HUES6 (cell line): ENCODE measurements around the gene GLDN.

ENCODE experiments used
- H3K27ac ChIP-seq: 2 replicates; pipeline ENCODE4 v1.7.0; 2013; ENCODE audit warnings: low read depth, mild to moderate bottlenecking, low read length, inconsistent platforms
- H3K27me3 ChIP-seq: 2 replicates; pipeline ENCODE4 v1.6.1; 2013; ENCODE audit warnings: low read length; ENCODE audit not compliant: control insufficient read depth, insufficient read depth
- H3K36me3 ChIP-seq: 2 replicates; pipeline ENCODE4 v1.6.1; 2013; ENCODE audit warnings: low read length; ENCODE audit not compliant: control insufficient read depth, insufficient read depth
- H3K4me1 ChIP-seq: 2 replicates; pipeline ENCODE4 v1.6.1; 2013; ENCODE audit warnings: low read length; ENCODE audit not compliant: control insufficient read depth, insufficient read depth
- H3K4me3 ChIP-seq: 2 replicates; pipeline ENCODE4 v1.5.1; 2013; ENCODE audit warnings: low read depth, low read length
- H3K9ac ChIP-seq: one replicate; pipeline ENCODE4 v1.6.1; 2013; ENCODE audit warnings: mild to moderate bottlenecking, low read length
- H3K9me3 ChIP-seq: 2 replicates; pipeline ENCODE4 v1.6.1; 2013; ENCODE audit warnings: low read depth, low read length; ENCODE audit not compliant: control insufficient read depth, insufficient read depth

The GLDN gene

DNA sequence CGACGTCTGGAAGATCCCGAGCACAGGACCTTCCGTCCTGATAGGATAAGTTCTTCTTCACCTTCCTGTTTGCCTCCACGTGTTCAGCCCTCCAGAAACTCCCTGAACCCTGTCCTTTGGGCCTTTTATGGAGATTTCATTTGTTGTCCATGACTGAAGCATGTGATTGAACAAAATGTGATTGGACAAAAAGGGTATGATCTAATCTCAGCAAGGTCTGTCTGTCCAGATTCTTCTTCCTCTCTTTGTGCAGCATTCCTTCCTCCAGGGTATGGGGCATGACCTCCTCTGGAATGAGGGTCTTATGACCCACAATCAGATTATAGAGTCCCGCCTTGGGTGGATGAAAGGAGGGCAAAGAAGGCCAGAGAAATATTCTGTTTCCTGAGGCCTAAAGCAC is 3.0 kb upstream of the GLDN start, which contains the start of gene CYP19A1:
Gene CYP19A1 (minus strand): TSS at position 101 of the 400 bp plus-strand sequence. CDS start 95,684 bp downstream, outside the sequence.
- no peak within 1 kb of the TSS for H3K27ac ChIP-seq
- H3K4me3 ChIP-seq = no peak within 1 kb of the TSS
- no peak within 1 kb of the TSS for H3K9ac ChIP-seq
- H3K27me3 ChIP-seq = peaks cover 56% of the 10 kb centered on the region
- H3K36me3 ChIP-seq = no peaks in the 10 kb centered on the region
- H3K9me3 ChIP-seq = no peaks in the 10 kb centered on the region
- peaks cover 8% of the 10 kb centered on the region; the same call in 1 of the 2 replicates for H3K4me1 ChIP-seq

DNA sequence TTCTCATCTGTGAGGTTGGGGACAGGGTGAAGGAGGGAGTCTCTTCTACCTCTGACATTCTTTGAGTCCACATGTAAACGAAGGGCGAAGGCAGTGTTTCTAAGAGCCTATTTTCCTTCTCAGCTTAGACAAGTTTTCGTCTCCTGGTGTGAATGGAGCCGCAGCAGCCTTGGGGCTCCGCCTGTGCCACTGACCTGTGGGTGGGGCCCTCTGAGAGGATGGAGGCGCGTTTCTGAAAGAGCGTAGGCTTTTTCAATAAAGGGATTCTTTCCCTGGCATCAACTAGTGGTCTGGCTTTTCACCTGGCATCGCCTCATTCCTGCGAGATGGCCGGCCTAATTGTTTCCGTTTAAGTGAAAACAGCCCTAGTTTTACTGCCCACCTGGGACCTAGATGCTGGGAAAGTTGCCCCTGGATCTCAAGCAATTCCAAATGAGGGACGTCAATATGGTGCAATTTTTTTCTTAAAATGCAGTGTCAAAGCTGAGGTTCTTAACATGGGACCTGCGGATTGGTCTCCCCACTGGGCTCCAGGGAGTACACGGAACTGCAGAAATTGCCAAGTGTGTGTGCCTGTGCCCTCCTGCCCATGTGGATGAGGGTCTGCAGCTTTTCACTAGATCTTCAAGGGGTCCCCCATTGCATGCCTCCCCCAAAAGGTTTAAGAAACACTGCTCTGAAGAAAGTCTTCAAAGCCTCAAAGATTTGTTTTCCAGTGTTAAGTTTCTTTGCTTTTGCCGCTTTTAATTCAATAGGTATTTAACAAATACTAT is 958 bp downstream of the GLDN start:
- Histone ChIP-seq H3K36me3 (no peaks in the 10 kb centered on the region), H3K27ac (no peak overlapping the region), H3K4me3 (peak overlapping the region; percentile 61), H3K27me3 (peaks cover 73% of the 10 kb centered on the region), H3K9me3 (no peaks in the 10 kb centered on the region), H3K9ac (no peak overlapping the region), H3K4me1 (peaks cover 8% of the 10 kb centered on the region; the same call in 1 of the 2 replicates)

DNA sequence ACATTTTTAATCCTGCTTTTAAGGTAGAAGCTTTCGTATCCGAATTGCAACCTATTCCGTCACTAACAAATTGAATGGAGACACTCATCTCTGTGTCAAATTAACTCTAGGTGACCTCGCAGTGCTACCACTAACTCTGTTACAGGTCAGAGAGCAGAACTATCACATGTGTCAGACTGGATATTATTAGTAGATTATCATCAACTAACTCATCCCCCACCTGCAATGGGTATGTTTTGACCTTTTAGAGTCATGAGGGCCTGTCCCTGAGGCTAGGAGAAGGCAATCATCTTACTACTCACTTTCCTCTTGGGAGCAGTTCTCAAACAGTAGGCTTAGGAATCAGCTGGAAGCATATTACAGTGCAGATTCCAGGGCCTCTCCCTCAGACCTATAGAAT is 2.0 kb downstream of the GLDN start:
- H3K9me3 ChIP-seq = no peaks in the 10 kb centered on the region
- no peak overlapping the region for H3K4me3 ChIP-seq
- peaks cover 8% of the 10 kb centered on the region; the same call in 1 of the 2 replicates for H3K4me1 ChIP-seq
- peaks cover 66% of the 10 kb centered on the region for H3K27me3 ChIP-seq
- H3K27ac ChIP-seq = no peak overlapping the region
- no peak overlapping the region for H3K9ac ChIP-seq
- H3K36me3 ChIP-seq = no peaks in the 10 kb centered on the region

DNA sequence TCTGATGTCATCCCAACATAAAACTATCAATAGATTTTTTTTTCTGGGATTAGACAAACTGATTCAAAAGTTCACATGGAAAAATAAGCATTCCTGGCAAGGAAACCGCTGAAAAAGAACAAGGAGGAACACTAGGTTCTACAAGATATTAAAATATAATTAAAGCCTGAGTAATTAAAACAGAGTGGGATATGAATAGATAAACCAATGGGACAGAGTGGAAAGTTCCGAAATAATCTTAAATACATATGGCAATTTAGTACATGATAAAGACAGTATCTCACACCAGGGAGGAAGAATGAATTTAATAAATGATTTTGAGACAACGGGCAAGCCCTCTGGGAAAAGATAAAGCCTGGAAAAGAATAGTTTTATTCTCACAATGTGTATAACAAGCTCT is 4.7 kb downstream of the GLDN start:
- Histone ChIP-seq H3K4me3 (no peak overlapping the region), H3K9me3 (no peaks in the 10 kb centered on the region), H3K4me1 (peaks cover 8% of the 10 kb centered on the region; the same call in 1 of the 2 replicates), H3K9ac (no peak overlapping the region), H3K27ac (no peak overlapping the region), H3K27me3 (peaks cover 41% of the 10 kb centered on the region), H3K36me3 (no peaks in the 10 kb centered on the region)

DNA sequence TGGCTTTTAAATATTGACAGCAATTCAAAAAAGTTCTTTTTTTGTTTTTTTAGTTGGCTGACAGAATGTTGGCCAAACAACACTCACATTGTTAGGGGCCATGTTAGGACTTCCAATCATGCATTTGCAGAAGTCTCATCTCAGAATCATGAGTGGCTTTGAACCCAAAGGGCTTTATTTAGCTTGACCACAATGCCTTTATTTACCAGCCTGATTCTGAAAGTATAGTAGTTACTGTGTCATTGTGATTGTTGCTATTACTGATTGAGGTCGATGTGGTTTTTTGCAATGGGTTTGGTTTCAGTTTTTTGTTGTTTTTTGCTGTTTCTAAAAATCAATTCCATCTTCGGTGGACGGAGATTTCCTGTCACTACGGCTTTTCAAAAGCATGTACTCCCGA is 7.2 kb downstream of the GLDN start:
- Histone ChIP-seq H3K4me1 (no peaks in the 10 kb centered on the region), H3K27me3 (peaks cover 19% of the 10 kb centered on the region), H3K36me3 (no peaks in the 10 kb centered on the region), H3K9ac (no peak overlapping the region), H3K9me3 (no peaks in the 10 kb centered on the region), H3K27ac (no peak overlapping the region), H3K4me3 (no peak overlapping the region)

DNA sequence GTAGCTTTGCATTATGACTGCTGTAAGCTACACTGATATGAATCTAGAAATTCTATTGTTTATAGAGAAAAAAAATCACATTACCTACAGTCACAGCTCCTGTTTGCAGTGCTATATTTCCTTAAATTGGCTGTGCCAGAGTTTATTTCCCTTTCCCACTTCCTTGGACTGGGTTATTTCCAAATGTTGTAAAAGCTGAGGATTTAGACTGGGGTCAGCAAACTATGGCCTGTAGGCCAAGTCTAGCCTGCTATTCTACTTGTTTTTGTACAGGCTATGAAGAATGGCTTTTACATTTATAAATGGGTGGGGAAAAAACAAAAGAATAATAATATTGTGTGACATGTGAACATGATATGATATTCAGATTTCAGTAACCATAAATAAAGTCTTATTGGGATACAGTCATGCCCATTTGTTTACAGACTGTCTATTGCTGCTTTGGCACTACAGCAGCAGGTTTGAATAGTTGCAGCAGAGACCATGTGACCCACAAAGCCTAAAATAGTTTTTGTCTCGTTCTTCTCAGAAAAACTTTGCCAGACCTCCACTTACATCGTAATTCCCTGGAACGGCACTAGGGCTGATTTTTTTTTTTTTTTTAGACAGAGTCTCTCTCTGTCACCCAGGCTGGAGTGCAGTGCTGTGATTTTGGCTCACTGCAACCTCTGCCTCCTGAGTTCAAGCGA is 7.8 kb downstream of the GLDN start:
- no peak overlapping the region for H3K27ac ChIP-seq
- no peaks in the 10 kb centered on the region for H3K4me1 ChIP-seq
- H3K4me3 ChIP-seq = no peak overlapping the region
- no peaks in the 10 kb centered on the region for H3K9me3 ChIP-seq
- H3K27me3 ChIP-seq = peaks cover 14% of the 10 kb centered on the region
- H3K9ac ChIP-seq = no peak overlapping the region
- no peaks in the 10 kb centered on the region for H3K36me3 ChIP-seq

DNA sequence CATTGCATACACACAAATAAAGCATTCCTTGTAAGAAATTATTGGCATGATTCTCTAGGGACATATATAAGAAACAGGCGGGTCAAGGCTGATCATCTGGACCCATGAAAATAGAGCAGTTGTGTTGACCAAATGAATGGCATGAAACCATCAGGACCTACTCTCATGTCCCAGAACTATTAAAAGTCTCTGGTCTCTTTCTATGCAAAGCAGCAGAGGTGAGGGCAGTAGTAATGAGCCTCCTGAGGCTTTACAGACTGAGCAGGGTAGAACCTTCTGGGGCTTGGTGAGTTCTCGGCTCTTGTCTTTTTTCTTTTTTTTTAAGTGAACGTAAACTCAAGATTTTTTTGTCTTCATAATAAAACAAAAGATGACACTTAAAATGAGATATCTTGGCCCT is 9.3 kb downstream of the GLDN start:
- peaks cover 4% of the 10 kb centered on the region; the same call in 1 of the 2 replicates for H3K27me3 ChIP-seq
- no peaks in the 10 kb centered on the region for H3K9me3 ChIP-seq
- no peaks in the 10 kb centered on the region for H3K4me1 ChIP-seq
- no peaks in the 10 kb centered on the region for H3K36me3 ChIP-seq
- no peak overlapping the region for H3K9ac ChIP-seq
- H3K27ac ChIP-seq = no peak overlapping the region
- H3K4me3 ChIP-seq = no peak overlapping the region

DNA sequence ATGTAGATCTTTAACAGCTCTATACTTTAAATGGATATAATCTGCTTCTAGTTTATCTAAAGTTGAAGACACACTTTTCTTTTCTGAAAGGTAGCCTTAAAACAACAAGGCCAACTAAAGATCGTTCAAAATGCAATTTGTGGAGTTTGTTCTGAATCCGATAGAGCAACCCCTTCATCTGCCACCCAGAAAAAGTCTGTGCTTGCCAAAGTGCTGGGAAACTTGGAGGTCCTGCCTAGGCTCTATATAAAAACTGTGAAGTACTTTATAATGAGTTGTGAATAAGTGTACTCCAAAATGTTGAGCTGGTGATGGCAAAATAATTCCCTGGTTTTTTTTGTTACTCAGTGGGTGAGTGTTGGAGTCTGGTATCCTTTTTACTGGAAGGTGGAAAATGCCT is 12.5 kb downstream of the GLDN start:
- Histone ChIP-seq H3K4me3 (no peak overlapping the region), H3K9ac (no peak overlapping the region), H3K9me3 (no peaks in the 10 kb centered on the region), H3K27ac (no peak overlapping the region), H3K36me3 (no peaks in the 10 kb centered on the region), H3K4me1 (no peaks in the 10 kb centered on the region), H3K27me3 (peaks cover 4% of the 10 kb centered on the region; the same call in 1 of the 2 replicates)

DNA sequence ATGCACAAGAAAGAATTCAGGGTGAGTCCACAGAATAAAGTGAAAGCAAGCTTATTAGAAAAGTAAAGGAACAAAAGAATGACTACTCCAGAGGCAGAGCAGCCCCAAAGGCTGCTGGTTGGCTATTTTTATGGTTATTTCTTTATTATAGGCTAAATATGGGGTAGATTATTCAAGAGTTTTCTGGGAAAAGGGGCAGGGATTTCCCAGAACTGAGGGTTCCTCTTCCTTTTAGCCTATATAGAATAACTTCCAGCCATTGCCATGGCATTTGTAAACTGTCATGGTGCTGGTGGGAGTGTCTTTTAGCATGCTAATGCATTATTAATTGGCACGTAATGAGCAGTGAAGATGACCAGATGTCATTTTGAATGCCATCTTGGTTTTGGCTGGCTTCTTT is 13.6 kb downstream of the GLDN start:
- Histone ChIP-seq H3K4me3 (no peak overlapping the region), H3K9ac (no peak overlapping the region), H3K36me3 (no peaks in the 10 kb centered on the region), H3K9me3 (no peaks in the 10 kb centered on the region), H3K27ac (no peak overlapping the region), H3K27me3 (peaks cover 4% of the 10 kb centered on the region; the same call in 1 of the 2 replicates), H3K4me1 (no peaks in the 10 kb centered on the region)

DNA sequence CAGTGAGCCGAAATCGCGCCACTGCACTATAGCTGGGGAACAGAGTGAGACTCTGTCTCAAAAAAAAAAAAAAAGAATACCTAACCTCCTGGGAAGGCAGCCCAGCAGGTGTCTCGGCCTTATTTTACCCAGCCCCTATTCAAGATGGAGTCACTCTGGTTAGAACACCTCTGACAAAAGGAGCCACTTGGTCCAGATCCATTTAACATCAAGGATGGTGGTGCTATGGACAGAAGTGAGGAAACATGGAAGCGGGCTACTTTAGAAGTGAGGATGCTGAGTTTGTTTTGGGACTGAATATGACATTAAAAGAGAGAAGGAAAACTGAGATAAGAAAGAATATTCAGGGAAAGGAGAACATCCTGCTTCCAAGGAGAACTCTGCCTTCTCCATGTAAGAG is 14.7 kb downstream of the GLDN start:
- H3K4me3 ChIP-seq = no peak overlapping the region
- H3K27me3 ChIP-seq = peaks cover 4% of the 10 kb centered on the region; the same call in 1 of the 2 replicates

DNA sequence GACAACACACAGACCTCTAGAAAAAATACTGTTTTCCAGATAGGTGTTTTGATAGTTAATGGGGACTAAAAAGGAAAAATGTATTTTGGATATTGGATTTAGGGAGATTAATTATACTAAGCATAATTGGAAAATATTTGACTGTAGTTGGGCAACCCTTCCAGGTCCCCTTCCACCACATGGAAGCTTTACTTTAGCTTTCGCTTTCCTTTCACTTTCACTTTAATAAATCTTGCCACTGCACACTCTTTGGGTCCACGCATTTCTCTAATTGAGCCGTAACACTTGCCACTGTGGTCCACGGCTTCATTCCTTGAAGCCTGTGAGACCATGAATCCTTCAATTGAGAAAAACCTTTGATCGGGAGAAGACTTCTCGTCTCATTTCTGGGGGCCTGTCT is 15.5 kb downstream of the GLDN start:
- Histone ChIP-seq H3K36me3 (no peaks in the 10 kb centered on the region), H3K27me3 (no peaks in the 10 kb centered on the region), H3K4me1 (no peaks in the 10 kb centered on the region), H3K9me3 (no peaks in the 10 kb centered on the region), H3K4me3 (no peak overlapping the region), H3K9ac (no peak overlapping the region), H3K27ac (no peak overlapping the region)

More for the DNA sequence above, 14.7 kb downstream of the GLDN start:
- Histone ChIP-seq H3K9me3 (no peaks in the 10 kb centered on the region), H3K27ac (no peak overlapping the region), H3K36me3 (no peaks in the 10 kb centered on the region), H3K9ac (no peak overlapping the region), H3K4me1 (no peaks in the 10 kb centered on the region)
